ENCODE results near the gene OSBPL5. TPM values are rescaled to one million over a fixed set of nuclear protein-coding genes. Genes with fewer than 3 reads are reported as not detected.
"Not testable (repeated sequence)": the region's sequence is repeated elsewhere in the genome, so short reads cannot be mapped to it uniquely, and the experiment has no call there.

The OSBPL5 gene
- total and polyA plus RNA-seq, 4 donors, result 20.9 to 54.0 (median 34.8) TPM

- no peaks in the 10 kb centered on the region for H3K4me1 ChIP-seq (ENCODE audit: control insufficient read depth, insufficient read depth, low read length)
- 70% methylated on average over 5 of the region's 8 CpGs for WGBS (ENCODE audit: insufficient coverage)
- no peak overlapping the region for H3K4me3 ChIP-seq (ENCODE audit: low read depth, low read length)
- DNase-seq (ENCODE audit: low read depth in 4 of 6, low spot score in 6 of 6), result peak in 1 of 6 donors; percentile 26
- no peak overlapping the region for H3K27ac ChIP-seq (ENCODE audit: low read depth, low read length)
- H3K9me3 ChIP-seq (ENCODE audit: control insufficient read depth, insufficient read depth, low read length), result no peaks in the 10 kb centered on the region
- no peaks in the 10 kb centered on the region for H3K27me3 ChIP-seq (ENCODE audit: control insufficient read depth, insufficient read depth, low read length)
- H3K36me3 ChIP-seq (ENCODE audit: control insufficient read depth, insufficient read depth, low read length), result no peaks in the 10 kb centered on the region
Measured at GRCh38 chr11:3074912-3075589, 90.1 kb downstream of the OSBPL5 start.

- Histone ChIP-seq H3K27ac (ENCODE audit: low read depth, low read length) (no peak overlapping the region), H3K4me1 (ENCODE audit: control insufficient read depth, insufficient read depth, low read length) (no peaks in the 10 kb centered on the region), H3K4me3 (ENCODE audit: low read depth, low read length) (no peak overlapping the region), H3K9me3 (ENCODE audit: control insufficient read depth, insufficient read depth, low read length) (no peaks in the 10 kb centered on the region), H3K36me3 (ENCODE audit: control insufficient read depth, insufficient read depth, low read length) (no peaks in the 10 kb centered on the region), H3K27me3 (ENCODE audit: control insufficient read depth, insufficient read depth, low read length) (no peaks in the 10 kb centered on the region)
- DNase-seq (ENCODE audit: low read depth in 4 of 6, low spot score in 6 of 6), result no peak
- 54% methylated on average over 2 of the region's 3 CpGs for WGBS (ENCODE audit: insufficient coverage)
Measured at GRCh38 chr11:3073029-3073435, 92.1 kb downstream of the OSBPL5 start.

- Histone ChIP-seq H3K36me3 (ENCODE audit: control insufficient read depth, insufficient read depth, low read length) (no peaks in the 10 kb centered on the region), H3K27me3 (ENCODE audit: control insufficient read depth, insufficient read depth, low read length) (no peaks in the 10 kb centered on the region), H3K27ac (ENCODE audit: low read depth, low read length) (no peak overlapping the region), H3K4me1 (ENCODE audit: control insufficient read depth, insufficient read depth, low read length) (no peaks in the 10 kb centered on the region), H3K9me3 (ENCODE audit: control insufficient read depth, insufficient read depth, low read length) (no peaks in the 10 kb centered on the region), H3K4me3 (ENCODE audit: low read depth, low read length) (no peak overlapping the region)
- 85% methylated on average over 2 of the region's 8 CpGs for WGBS (ENCODE audit: insufficient coverage)
- DNase-seq (ENCODE audit: low read depth in 4 of 6, low spot score in 6 of 6), result no peak
Measured at GRCh38 chr11:3069425-3069824, 95.7 kb downstream of the OSBPL5 start.

GRCh38 chr11:3066308-3066707 lies 98.8 kb downstream of the OSBPL5 start:
- not testable (repeated sequence) for H3K36me3 ChIP-seq (ENCODE audit: control insufficient read depth, insufficient read depth, low read length); H3K4me1 ChIP-seq (ENCODE audit: control insufficient read depth, insufficient read depth, low read length); DNase-seq (ENCODE audit: low read depth in 4 of 6, low spot score in 6 of 6); H3K4me3 ChIP-seq (ENCODE audit: low read depth, low read length); H3K27ac ChIP-seq (ENCODE audit: low read depth, low read length); H3K9me3 ChIP-seq (ENCODE audit: control insufficient read depth, insufficient read depth, low read length); H3K27me3 ChIP-seq (ENCODE audit: control insufficient read depth, insufficient read depth, low read length)
- WGBS (ENCODE audit: insufficient coverage), result 87% methylated on average over 3 of the region's 3 CpGs

GRCh38 chr11:3064709-3065108 lies 100.4 kb downstream of the OSBPL5 start:
- H3K4me1 ChIP-seq (ENCODE audit: control insufficient read depth, insufficient read depth, low read length); H3K36me3 ChIP-seq (ENCODE audit: control insufficient read depth, insufficient read depth, low read length); DNase-seq (ENCODE audit: low read depth in 4 of 6, low spot score in 6 of 6); H3K4me3 ChIP-seq (ENCODE audit: low read depth, low read length); H3K27me3 ChIP-seq (ENCODE audit: control insufficient read depth, insufficient read depth, low read length); H3K9me3 ChIP-seq (ENCODE audit: control insufficient read depth, insufficient read depth, low read length); H3K27ac ChIP-seq (ENCODE audit: low read depth, low read length): not testable (repeated sequence)
- no CpG with 5 or more reads among the region's 6 CpGs for WGBS (ENCODE audit: insufficient coverage)

- H3K27ac ChIP-seq (ENCODE audit: low read depth, low read length); H3K36me3 ChIP-seq (ENCODE audit: control insufficient read depth, insufficient read depth, low read length); H3K27me3 ChIP-seq (ENCODE audit: control insufficient read depth, insufficient read depth, low read length); DNase-seq (ENCODE audit: low read depth in 4 of 6, low spot score in 6 of 6); H3K4me1 ChIP-seq (ENCODE audit: control insufficient read depth, insufficient read depth, low read length); H3K9me3 ChIP-seq (ENCODE audit: control insufficient read depth, insufficient read depth, low read length); H3K4me3 ChIP-seq (ENCODE audit: low read depth, low read length): not testable (repeated sequence)
- WGBS (ENCODE audit: insufficient coverage), result 66% methylated on average over 8 of the region's 8 CpGs
Measured at GRCh38 chr11:3063876-3064275, 101.2 kb downstream of the OSBPL5 start.

- H3K27ac ChIP-seq (ENCODE audit: low read depth, low read length); H3K9me3 ChIP-seq (ENCODE audit: control insufficient read depth, insufficient read depth, low read length); H3K4me3 ChIP-seq (ENCODE audit: low read depth, low read length); H3K27me3 ChIP-seq (ENCODE audit: control insufficient read depth, insufficient read depth, low read length); H3K36me3 ChIP-seq (ENCODE audit: control insufficient read depth, insufficient read depth, low read length); DNase-seq (ENCODE audit: low read depth in 4 of 6, low spot score in 6 of 6); H3K4me1 ChIP-seq (ENCODE audit: control insufficient read depth, insufficient read depth, low read length): not testable (repeated sequence)
- WGBS (ENCODE audit: insufficient coverage), result 88% methylated on average over 2 of the region's 4 CpGs
Measured at GRCh38 chr11:3063432-3063831, 101.7 kb downstream of the OSBPL5 start.

GRCh38 chr11:3060436-3061025 lies 104.6 kb downstream of the OSBPL5 start:
- peaks cover 19% of the 10 kb centered on the region for H3K4me1 ChIP-seq (ENCODE audit: control insufficient read depth, insufficient read depth, low read length)
- H3K4me3 ChIP-seq (ENCODE audit: low read depth, low read length), result no peak overlapping the region
- H3K27ac ChIP-seq (ENCODE audit: low read depth, low read length), result no peak overlapping the region
- DNase-seq (ENCODE audit: low read depth in 4 of 6, low spot score in 6 of 6), result no peak
- WGBS (ENCODE audit: insufficient coverage), result 89% methylated on average over 7 of the region's 11 CpGs
- peaks cover 5% of the 10 kb centered on the region for H3K36me3 ChIP-seq (ENCODE audit: control insufficient read depth, insufficient read depth, low read length)
- H3K27me3 ChIP-seq (ENCODE audit: control insufficient read depth, insufficient read depth, low read length), result no peaks in the 10 kb centered on the region
- H3K9me3 ChIP-seq (ENCODE audit: control insufficient read depth, insufficient read depth, low read length), result no peaks in the 10 kb centered on the region

- no peaks in the 10 kb centered on the region for H3K9me3 ChIP-seq (ENCODE audit: control insufficient read depth, insufficient read depth, low read length)
- peaks cover 19% of the 10 kb centered on the region for H3K4me1 ChIP-seq (ENCODE audit: control insufficient read depth, insufficient read depth, low read length)
- no peaks in the 10 kb centered on the region for H3K27me3 ChIP-seq (ENCODE audit: control insufficient read depth, insufficient read depth, low read length)
- no peak overlapping the region for H3K4me3 ChIP-seq (ENCODE audit: low read depth, low read length)
- 89% methylated on average over 11 of the region's 13 CpGs for WGBS (ENCODE audit: insufficient coverage)
- peaks cover 17% of the 10 kb centered on the region for H3K36me3 ChIP-seq (ENCODE audit: control insufficient read depth, insufficient read depth, low read length)
- H3K27ac ChIP-seq (ENCODE audit: low read depth, low read length), result no peak overlapping the region
- no peak for DNase-seq (ENCODE audit: low read depth in 4 of 6, low spot score in 6 of 6)
Measured at GRCh38 chr11:3058753-3059664, 106.1 kb downstream of the OSBPL5 start.

Measured in spinal cord (tissue), 10 donors.